Effector CD4-positive, alpha-beta T cell (primary cell): ENCODE results near the gene TSHZ3.

Source experiments
- DNase-seq: peaks from one replicate; pipeline ENCODE4 v3.0.0-alpha.2; 2020

The TSHZ3 gene

GRCh38 chr19:31260171-31260933 is 88.9 kb downstream of the TSHZ3 start:
- DNase-seq = no peak

GRCh38 chr19:31258211-31259052 is 90.8 kb downstream of the TSHZ3 start:
- no peak for DNase-seq

GRCh38 chr19:31257426-31258130 is 91.7 kb downstream of the TSHZ3 start:
- no peak for DNase-seq

- no peak for DNase-seq
These were observed 92.2 kb downstream of the TSHZ3 start for GRCh38 chr19:31257025-31257424.

- DNase-seq = no peak
These were observed 92.7 kb downstream of the TSHZ3 start for GRCh38 chr19:31256593-31256960.

- no peak for DNase-seq
These were observed 93.2 kb downstream of the TSHZ3 start for GRCh38 chr19:31255831-31256592.

- DNase-seq = no peak
These were observed 93.9 kb downstream of the TSHZ3 start for GRCh38 chr19:31255174-31255799.

- no peak for DNase-seq
These were observed 94.6 kb downstream of the TSHZ3 start for GRCh38 chr19:31254611-31255010.

GRCh38 chr19:31254180-31254551 is 95.1 kb downstream of the TSHZ3 start:
- no peak for DNase-seq

GRCh38 chr19:31253526-31254179 is 95.6 kb downstream of the TSHZ3 start:
- DNase-seq = no peak

GRCh38 chr19:31252441-31252840 is 96.8 kb downstream of the TSHZ3 start:
- no peak for DNase-seq

- no peak for DNase-seq
These were observed 100.0 kb downstream of the TSHZ3 start for GRCh38 chr19:31249217-31249616.

GRCh38 chr19:31235806-31236205 is 113.4 kb downstream of the TSHZ3 start:
- no peak for DNase-seq

GRCh38 chr19:31233295-31233800 is 115.9 kb downstream of the TSHZ3 start:
- DNase-seq = no peak

- no peak for DNase-seq
These were observed 116.4 kb downstream of the TSHZ3 start for GRCh38 chr19:31232871-31233270.

GRCh38 chr19:31232180-31232579 is 117.1 kb downstream of the TSHZ3 start:
- DNase-seq = no peak

GRCh38 chr19:31231237-31231636 is 118.0 kb downstream of the TSHZ3 start:
- DNase-seq = no peak

- no peak for DNase-seq
These were observed 122.9 kb downstream of the TSHZ3 start for GRCh38 chr19:31226151-31226935.
